ENCODE results near the gene DLG2.

Gene DLG2

GRCh38 chr11:84607975-84608836 lies 1018.9 kb downstream of the DLG2 start:
- DNase-seq, result no peak

GRCh38 chr11:84594602-84595001 lies 1032.5 kb downstream of the DLG2 start:
- no peak for DNase-seq

DNA sequence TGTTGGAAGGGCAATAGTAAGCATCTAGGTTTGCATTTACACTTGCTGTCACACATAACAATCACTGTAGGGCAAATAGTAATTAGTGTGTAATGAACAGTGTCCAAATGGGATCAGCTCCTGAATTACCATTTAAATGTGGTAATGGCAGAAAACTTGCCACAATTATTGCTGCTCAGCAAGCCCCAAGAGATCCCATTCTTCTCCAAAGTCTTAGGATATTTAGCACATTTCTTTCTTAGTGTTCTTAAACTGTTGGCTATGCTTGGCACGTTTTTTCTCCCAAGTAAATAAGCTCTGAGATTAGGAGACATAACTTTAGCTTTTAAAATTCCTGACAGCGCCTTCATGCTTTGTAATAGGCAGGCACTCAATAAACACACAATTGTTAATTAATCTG lies 1037.0 kb downstream of the DLG2 start:
- DNase-seq, result no peak

DNA sequence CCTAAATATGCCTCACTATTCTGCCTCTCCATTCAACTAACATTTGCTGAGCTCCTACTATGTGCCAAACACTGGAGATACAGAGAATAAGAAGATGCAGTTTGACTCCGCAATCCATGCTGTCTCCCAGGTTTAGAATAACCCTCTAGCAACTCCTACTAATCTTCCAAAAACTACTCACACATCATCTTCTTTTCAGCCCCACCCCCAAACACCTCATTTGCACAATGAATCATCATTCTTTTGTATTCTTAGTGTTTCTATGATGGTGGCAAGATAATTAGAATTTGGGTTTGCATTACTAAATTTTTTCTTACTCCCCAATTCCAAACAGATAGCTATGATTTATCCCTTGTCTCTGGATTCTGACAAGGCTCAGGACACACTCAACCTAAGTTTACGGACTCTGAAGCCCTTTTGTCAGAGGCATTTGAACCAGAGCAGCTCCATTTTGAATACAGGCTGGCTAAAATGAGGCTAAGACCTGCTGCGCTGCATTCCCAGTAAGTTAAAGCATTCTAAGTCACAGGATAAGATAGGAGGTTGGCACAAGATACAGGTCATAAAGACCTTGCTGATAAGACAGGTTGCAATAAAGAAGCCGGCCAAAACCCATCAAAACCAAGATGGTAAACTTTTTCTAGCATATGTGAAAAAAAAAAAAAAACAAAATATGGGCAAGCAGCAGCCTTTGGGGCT lies 1038.9 kb downstream of the DLG2 start:
- DNase-seq, result no peak

DNA sequence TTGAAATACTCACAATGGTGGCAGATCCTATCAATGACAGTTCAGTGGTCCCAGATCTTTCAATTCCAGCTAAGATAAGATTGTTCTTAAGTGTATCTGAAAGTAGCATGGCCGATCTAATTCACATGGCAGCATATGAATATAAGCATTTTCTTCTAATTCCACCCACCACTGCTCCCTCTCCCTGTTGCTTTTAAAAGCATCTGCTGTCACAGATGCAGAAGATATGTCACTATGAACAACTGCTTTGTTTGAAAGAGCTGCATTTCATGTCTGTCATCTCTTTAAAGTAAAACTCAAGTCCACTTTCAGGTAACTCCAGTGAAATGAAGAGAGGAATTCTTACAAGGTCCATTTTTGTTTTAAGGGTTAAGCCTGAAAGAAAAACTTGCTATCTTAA lies 1044.0 kb downstream of the DLG2 start:
- no peak for DNase-seq

- no peak for DNase-seq
These were observed 1046.1 kb downstream of the DLG2 start for GRCh38 chr11:84581083-84581482.

DNA sequence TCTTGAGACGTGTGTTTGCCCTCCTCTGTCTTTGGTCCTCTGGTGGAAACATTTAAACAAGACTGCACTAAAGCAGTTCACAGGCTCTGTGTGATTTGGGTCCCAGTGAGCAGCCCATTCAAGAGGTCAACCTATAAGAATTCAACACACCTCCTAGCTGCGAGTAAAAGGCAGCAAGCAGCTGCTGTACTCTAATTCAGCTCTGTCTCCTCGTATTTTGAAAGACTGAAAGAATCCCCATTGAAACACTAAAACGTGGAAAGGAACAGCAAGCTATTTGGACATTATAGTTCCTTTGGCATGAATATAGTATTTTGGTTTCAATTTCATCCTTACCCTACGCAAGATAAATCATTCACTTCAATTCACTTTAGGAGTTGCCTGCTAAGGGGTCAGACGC lies 1046.7 kb downstream of the DLG2 start:
- DNase-seq, result no peak

- no peak for DNase-seq
These were observed 1053.3 kb downstream of the DLG2 start for GRCh38 chr11:84573868-84574267.

DNA sequence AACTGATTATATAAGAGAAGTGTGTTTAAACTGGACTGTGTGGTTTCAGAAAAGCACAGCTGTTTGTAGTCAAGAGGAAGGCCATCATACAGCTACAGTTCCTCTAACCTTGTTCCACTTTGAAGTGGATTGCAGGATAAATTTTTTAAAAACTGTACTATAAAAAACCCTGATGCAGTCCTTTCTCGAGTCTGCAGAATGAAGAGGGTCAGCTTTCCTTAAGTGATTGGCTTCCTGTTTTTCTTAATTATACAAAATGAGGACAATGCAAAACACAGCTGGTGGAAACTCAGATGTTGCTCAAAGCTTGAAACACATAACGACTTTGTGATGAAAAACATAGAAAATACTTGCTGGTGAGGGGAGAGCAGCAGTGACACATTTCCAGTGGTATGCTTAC lies 1060.5 kb downstream of the DLG2 start:
- no peak for DNase-seq

GRCh38 chr11:84564867-84565184 lies 1062.3 kb downstream of the DLG2 start:
- no peak for DNase-seq

- no peak for DNase-seq
These were observed 1062.8 kb downstream of the DLG2 start for GRCh38 chr11:84564180-84564866.

DNA sequence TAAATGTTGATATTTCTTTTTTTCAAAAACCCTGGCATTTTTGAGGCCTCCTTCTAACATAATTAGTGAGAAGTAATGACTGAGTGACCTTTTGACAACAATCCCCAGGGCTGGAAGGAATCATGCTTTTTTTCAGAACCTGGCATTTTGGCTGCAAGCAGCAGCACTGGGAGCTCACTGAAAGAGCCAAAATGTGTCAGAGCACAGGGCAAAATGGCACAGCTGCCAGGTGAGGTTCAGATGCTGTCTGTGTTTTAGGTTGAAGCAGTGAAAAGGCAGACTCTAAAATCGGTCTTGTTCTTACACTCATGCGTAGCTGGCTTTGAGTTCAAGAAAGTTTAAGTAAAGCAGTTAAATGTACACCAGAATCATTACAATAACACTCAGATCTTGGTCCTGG lies 1063.8 kb downstream of the DLG2 start:
- DNase-seq, result no peak

DNA sequence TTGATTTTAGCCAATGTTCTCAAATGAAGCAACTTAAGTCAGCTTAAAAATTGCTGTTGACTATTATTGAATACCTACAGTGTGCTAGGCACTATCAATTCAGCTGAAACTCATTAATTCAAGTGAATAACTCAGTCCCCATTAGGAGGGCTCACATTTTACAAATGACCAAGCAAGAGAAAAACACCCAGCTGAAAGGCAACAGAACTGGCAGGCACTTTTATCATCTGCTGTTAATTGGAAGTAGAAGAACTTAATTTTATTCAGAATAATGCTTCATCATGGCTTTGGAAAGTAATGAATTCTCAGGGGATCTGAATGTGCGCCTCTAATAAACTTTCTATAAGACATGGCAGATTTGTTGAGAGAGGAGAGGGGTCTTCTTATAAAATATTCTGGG lies 1066.9 kb downstream of the DLG2 start:
- DNase-seq, result no peak

DNA sequence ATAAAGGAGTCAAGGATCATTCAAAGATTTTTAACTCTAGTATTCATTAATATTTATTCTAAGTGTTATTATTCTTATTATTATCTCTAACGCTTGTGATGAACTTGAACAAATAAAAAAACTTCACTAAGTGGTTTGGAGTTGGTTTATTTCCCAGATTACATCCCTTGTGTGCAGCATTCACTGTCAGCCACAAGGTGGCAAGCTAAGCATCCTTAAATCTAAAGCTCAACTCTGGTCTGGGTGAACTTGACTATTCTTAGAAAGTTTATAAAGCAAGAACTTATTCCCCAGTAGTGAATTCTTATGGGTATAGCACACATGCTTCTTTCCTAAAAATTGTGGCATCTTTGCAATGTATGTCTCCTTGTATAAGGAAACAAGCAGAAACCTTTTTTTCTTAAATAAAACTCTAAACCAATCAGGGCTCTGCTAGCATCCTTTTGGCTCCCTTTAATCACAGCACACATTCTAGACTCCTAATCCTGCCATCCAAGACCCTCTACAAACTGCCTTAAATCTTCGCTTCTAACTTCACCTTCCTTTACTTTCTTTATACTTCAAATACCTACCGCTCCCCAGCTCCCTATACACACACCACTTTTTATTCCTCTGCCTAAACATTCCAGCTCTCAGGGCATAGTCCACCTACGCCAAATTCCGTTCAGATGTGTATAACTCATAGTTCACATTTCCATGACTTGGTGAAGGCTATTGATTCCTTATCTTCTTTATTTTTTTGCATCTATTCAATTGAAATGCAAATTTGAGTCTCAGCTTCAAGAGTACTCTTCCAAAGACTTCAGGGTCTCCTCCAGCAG lies 1068.8 kb downstream of the DLG2 start:
- no peak for DNase-seq

DNA sequence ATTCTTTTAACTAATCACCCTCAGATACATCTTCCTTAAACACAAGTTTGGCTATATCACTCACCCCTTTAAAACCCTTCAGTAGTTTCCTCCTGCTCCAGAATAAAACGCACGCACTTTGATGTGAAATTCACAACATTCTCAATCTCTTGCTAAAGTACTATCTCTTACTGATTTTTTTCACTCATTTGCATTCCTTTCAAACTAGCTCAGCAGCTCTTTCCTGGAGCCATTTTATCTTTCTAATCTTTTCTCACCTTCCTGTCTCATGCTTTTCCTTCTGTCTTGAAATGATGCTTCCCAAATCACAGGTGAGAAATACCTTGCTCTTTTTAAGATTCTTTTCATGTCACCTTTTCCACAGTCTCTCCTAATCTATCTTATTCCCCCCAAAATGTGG lies 1074.4 kb downstream of the DLG2 start:
- DNase-seq, result no peak

GRCh38 chr11:84549217-84549616 lies 1077.9 kb downstream of the DLG2 start:
- DNase-seq, result no peak

DNA sequence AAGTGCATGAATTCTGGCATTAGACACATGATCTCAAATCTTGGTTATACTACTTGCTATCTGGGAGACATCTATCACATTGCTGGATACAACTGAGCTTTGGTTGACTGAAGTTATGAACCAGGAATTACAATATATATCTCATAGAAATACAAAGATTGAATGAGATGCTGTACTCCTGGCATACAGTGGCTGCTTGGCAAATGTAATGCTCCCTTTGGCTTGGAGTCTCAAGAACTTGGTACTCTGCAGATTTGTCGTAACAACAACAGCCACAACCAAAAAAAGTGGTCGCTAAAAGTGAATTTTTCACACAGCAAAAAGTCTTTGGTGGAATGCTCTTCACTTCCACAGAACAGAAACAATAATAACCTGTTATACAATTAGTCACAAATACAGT lies 1082.6 kb downstream of the DLG2 start:
- no peak for DNase-seq

GRCh38 chr11:84543367-84544159 lies 1083.6 kb downstream of the DLG2 start:
- no peak for DNase-seq

GRCh38 chr11:84541731-84542340 lies 1085.3 kb downstream of the DLG2 start:
- no peak for DNase-seq

GRCh38 chr11:84536456-84536855 lies 1090.7 kb downstream of the DLG2 start:
- no peak for DNase-seq

DNA sequence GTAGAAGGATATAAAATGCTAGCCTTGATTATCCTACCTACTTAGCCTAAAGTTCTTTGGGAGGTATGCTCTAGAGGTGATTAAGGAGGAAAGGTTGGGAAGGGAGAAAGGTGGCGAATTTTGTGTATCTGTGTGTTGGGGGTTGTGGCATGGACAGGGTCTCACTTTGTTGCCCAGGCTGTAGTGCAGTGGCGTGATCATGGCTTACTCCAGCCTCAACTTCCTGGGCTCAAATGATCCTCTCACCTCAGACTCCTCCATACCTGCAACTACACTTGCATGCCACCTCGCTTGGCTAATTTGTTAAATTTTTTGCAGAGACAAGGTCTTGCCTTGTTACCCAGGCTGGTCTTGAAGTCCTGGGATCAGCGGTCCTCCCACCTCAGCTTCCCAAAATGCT lies 1094.8 kb downstream of the DLG2 start:
- no peak for DNase-seq

DNA sequence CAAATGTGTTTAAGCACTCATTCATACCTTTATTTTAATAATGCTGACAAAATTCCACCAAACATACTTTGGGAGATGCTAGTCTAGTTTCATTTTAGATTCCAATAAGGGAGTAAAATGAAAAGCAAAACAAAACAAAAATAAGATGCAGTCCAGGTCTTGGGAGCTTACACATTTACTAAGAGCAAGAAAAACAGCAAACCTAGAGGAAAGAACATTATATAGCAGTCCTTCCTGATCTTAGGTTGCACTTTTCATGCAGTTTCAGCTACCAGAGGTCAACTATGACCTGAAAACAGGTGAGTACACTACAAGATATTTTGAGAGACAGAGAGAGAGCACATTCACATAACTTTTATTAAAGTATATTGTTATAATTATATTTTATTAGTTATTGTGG lies 1100.9 kb downstream of the DLG2 start:
- no peak for DNase-seq
